Measurements from ENCODE around the gene TPTE2.
"Not testable (repeated sequence)": the region's sequence is repeated elsewhere in the genome, so short reads cannot be mapped to it uniquely, and the experiment has no call there.

- TF ChIP-seq CTCF, POLR2AphosphoS5 (IDR thresholded peaks at IDR 0.05): not testable (repeated sequence)
Observed at GRCh38 chr13:19439056-19439686, 122.2 kb downstream of the TPTE2 start.

Measured in prostate gland (tissue), 2 donors.